ENCODE results near the gene PTPRD. TPM values are rescaled to one million over a fixed set of nuclear protein-coding genes. Genes with fewer than 3 reads are reported as not detected.

The PTPRD gene
- total RNA-seq, 1 experiment from 2014 or later, result not detected

GRCh38 chr9:8867148-8867547, 1745.7 kb downstream of the PTPRD start:
- DNase-seq (ENCODE audit: low read depth), result no peak

- no peak for DNase-seq (ENCODE audit: low read depth)
These were observed 1748.3 kb downstream of the PTPRD start for GRCh38 chr9:8864545-8864896.

GRCh38 chr9:8863886-8864544, 1748.8 kb downstream of the PTPRD start:
- DNase-seq (ENCODE audit: low read depth), result no peak

GRCh38 chr9:8863069-8863468, 1749.7 kb downstream of the PTPRD start:
- no peak for DNase-seq (ENCODE audit: low read depth)

- DNase-seq (ENCODE audit: low read depth), result no peak
These were observed 1751.9 kb downstream of the PTPRD start for GRCh38 chr9:8860925-8861324.

- DNase-seq (ENCODE audit: low read depth), result no peak
These were observed 1752.7 kb downstream of the PTPRD start for GRCh38 chr9:8860086-8860485.

GRCh38 chr9:8859416-8859815, 1753.4 kb downstream of the PTPRD start:
- no peak for DNase-seq (ENCODE audit: low read depth)

- no peak for DNase-seq (ENCODE audit: low read depth)
These were observed 1754.1 kb downstream of the PTPRD start for GRCh38 chr9:8858596-8859161.

GRCh38 chr9:8857926-8858595, 1754.7 kb downstream of the PTPRD start:
- DNase-seq (ENCODE audit: low read depth), result no peak

- no peak for DNase-seq (ENCODE audit: low read depth)
These were observed 1755.5 kb downstream of the PTPRD start for GRCh38 chr9:8857068-8857925.

- no peak for DNase-seq (ENCODE audit: low read depth)
These were observed 1756.3 kb downstream of the PTPRD start for GRCh38 chr9:8856396-8857067.

- no peak for DNase-seq (ENCODE audit: low read depth)
These were observed 1757.8 kb downstream of the PTPRD start for GRCh38 chr9:8855046-8855445.

- DNase-seq (ENCODE audit: low read depth), result no peak
These were observed 1760.4 kb downstream of the PTPRD start for GRCh38 chr9:8852301-8852864.

GRCh38 chr9:8850914-8851313, 1761.9 kb downstream of the PTPRD start:
- DNase-seq (ENCODE audit: low read depth), result no peak

- no peak for DNase-seq (ENCODE audit: low read depth)
These were observed 1767.0 kb downstream of the PTPRD start for GRCh38 chr9:8845808-8846207.

GRCh38 chr9:8845376-8845775, 1767.4 kb downstream of the PTPRD start:
- no peak for DNase-seq (ENCODE audit: low read depth)

GRCh38 chr9:8844549-8844948, 1768.3 kb downstream of the PTPRD start:
- no peak for DNase-seq (ENCODE audit: low read depth)

GRCh38 chr9:8842402-8843193, 1770.2 kb downstream of the PTPRD start:
- no peak for DNase-seq (ENCODE audit: low read depth)

GRCh38 chr9:8838136-8838535, 1774.7 kb downstream of the PTPRD start:
- no peak for DNase-seq (ENCODE audit: low read depth)

GRCh38 chr9:8835291-8835690, 1777.5 kb downstream of the PTPRD start:
- DNase-seq (ENCODE audit: low read depth), result no peak

All from LHCN-M2 (cell line).